GM18861 (cell line): Measurements from ENCODE around the gene SRRM5.
"Not testable (repeated sequence)": the region's sequence is repeated elsewhere in the genome, so short reads cannot be mapped to it uniquely, and the experiment has no call there.

Source experiments
- ATAC-seq: cut with Tn5 transposase; IDR thresholded peaks from one replicate; pipeline ENCODE4 v1.9.1; 2021; ENCODE audit not compliant: unreplicated experiment

The SRRM5 gene

GRCh38 chr19:43636121-43636683 is 24.3 kb downstream of the SRRM5 start:
- ATAC-seq = no peak

- ATAC-seq = no peak
These were observed 26.5 kb downstream of the SRRM5 start for GRCh38 chr19:43638214-43638994.

GRCh38 chr19:43638995-43639518 is 27.2 kb downstream of the SRRM5 start:
- no peak for ATAC-seq

DNA sequence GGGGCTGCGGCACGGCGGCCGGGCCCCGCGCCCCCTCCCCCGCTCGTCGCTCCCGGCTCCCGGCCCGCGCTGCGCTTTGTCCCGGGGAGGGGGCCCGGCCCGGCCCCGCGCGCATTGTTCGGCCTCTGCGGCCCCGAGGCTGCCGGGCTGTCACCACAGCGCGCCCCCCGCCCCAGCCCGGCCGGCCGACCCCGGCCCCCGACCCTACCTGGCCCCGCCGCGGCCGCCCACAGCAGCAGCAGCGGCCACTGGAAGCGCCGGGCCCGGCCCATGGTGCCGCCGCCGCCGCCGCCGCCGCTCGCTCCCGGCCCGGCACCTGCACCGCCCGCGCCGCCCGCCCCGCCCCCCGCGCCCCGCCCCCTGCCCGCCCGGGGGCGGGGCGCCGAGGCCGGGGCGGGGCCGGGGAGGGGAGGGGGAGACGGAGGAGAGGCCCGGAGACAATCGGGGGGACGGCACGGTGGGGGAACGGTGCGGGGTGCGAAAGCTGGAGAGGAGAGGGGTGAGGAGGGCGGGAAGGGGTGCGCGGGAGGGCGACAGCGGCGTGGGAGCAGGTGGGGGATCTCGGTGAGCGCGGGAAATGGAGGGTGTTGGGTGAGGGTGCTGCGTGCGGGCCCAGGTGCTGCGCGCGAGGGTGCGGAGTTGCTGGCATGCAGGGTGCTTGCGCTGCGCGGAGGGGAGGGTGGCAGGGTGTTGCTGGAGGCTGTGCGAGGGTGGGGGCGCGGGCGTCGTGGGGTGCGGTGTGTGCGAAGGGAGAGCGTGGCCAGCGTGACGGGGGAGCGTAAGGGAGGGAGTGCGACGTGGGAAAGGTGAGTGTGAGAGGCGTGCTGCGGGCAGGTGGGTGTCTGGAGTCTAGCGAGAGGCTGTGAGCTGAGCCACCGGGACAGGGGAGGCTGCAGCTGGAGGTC is 27.9 kb downstream of the SRRM5 start, which contains the start of gene CADM4:
Gene CADM4, minus strand, starts transcription at position 332 of the 905 bp plus-strand sequence. Its CDS starts 60 bp downstream, at position 272.
- ATAC-seq = no peak

DNA sequence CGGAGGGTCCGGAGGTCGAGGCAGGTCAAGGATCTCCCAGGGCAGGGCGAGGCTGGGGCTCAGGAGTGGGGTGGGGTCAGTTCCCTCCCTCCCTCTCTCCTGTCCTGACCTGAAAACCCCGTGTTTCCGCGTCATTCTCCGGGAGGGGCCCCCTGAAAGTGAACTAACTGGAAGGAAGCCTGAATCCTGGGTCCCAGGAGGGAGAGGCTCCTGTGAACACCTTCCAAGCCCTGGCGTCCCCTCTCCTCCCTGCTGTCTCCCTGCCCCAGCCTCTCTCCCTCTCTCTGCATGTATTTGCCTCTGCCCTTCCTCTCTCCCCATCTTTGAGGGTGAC is 28.5 kb downstream of the SRRM5 start:
- ATAC-seq = no peak

GRCh38 chr19:43641333-43641732 is 29.4 kb downstream of the SRRM5 start:
- ATAC-seq = no peak

GRCh38 chr19:43642531-43642930 is 30.6 kb downstream of the SRRM5 start:
- ATAC-seq = no peak

GRCh38 chr19:43643326-43643725 is 31.4 kb downstream of the SRRM5 start:
- no peak for ATAC-seq

- ATAC-seq = no peak
These were observed 32.3 kb downstream of the SRRM5 start for GRCh38 chr19:43644181-43644580.

GRCh38 chr19:43648633-43649032 is 36.7 kb downstream of the SRRM5 start:
- ATAC-seq = no peak

GRCh38 chr19:43649514-43649913 is 37.6 kb downstream of the SRRM5 start:
- no peak for ATAC-seq

GRCh38 chr19:43650276-43650675 is 38.4 kb downstream of the SRRM5 start:
- not testable (repeated sequence) for ATAC-seq

GRCh38 chr19:43651758-43652545 is 40.1 kb downstream of the SRRM5 start:
- ATAC-seq = no peak

DNA sequence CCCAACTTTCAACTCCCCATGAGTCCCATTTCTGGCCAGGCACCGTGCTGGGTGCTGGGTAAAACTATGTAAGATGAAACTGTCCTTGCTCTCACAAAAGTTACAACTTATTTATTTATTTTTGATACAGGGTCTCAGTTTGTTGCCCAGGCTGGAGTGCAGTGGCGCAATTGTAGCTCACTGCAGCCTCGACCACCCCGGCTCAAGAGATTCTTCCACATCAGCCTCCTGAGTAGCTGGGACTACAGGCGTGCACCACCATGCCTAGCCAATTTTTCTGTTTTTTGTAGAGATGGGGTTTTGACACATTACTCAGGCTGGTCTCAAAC is 40.6 kb downstream of the SRRM5 start:
- ATAC-seq = no peak

DNA sequence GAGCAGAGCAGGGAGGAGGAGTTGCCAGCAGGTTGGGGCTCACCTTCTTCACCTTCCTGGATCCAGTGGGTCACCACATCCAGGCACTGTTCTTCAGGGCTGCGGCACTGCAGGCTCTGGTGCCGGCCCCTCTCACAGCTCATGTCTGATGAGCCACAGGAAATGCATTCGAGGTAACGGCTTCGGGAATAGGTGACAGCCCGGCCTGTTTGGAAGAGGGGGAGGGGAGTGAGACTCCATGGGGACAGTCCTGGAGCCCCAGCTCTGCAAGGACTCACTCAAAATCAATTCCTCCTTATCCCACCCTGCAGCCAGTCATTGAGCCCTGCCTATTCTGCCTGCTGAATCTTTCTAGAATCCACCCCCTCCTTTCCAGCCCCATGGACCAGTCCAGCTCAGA is 44.5 kb downstream of the SRRM5 start:
- ATAC-seq = no peak

DNA sequence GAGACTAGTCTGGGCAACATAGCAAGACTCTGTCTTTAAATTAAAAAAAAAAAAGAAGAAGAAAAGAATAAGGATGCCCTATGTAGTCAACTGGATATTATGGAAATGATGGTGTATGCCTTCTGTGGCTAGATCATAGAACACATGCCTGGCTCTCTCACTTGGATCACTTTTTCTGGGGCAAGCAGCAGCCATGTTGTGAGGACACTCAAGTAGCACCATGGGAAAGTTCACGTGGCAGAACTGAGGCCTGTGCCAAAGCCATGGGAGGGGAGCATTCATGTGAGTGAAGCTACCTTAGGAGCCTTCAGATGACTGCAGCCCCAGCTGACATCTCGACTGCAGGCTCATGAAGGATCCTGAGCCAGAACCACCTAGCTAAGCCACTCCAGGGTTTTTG is 46.1 kb downstream of the SRRM5 start:
- no peak for ATAC-seq

DNA sequence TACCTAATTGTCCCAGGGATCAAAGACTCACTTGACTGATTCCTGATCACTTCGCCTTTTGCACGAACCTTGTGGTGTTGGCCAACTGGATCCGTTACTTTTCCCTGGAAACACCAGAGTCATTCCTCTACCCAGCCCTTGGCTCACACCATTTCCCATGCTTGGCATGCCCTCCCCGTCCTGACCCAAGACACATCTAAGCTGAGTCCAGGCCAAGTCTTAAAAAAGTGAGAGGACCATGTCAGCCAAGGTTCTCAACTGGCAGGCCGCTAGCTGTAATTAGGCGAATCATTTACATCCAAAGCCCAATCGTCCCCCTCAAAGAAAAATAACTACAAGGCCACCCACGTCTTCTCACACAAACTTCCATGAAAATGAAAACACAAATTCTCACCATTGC is 46.6 kb downstream of the SRRM5 start:
- ATAC-seq = no peak

DNA sequence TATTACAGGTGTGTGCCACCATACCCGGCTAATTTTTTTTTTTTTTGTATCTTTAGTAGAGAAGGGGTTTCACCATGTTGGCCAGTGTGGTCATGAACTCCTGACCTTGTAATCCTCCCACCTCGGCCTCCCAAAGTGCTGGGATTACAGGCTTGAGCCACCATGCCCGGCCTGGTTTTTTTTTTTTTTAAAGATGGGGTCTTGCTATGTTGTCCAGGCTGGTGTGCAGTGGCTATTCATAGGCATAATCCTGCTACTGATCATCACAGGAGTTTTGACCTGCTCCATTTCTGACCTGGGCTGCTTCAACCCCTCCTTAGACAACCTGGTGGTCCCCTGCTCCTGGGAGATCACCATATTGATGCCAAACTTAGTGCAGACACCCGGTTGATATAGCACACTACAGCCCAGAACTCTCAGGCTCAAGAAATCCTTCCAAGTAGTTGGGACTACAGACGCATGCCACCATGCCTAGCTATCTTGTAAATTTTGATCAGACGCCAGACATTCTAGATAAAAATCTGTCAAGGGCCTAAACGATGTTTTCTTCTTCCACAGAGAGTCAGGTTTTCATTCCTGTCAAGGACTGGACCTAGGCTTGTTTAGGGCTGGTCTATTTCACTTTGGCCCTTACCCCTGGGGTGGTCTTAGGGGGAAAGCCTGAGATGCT is 48.5 kb downstream of the SRRM5 start:
- ATAC-seq = no peak

- ATAC-seq = no peak
These were observed 49.1 kb downstream of the SRRM5 start for GRCh38 chr19:43660971-43661360.

- ATAC-seq = no peak
These were observed 50.6 kb downstream of the SRRM5 start for GRCh38 chr19:43662487-43662886.
